HG02840 (cell line): ENCODE data around the gene RBM10.
"Not testable (repeated sequence)": the region's sequence is repeated elsewhere in the genome, so short reads cannot be mapped to it uniquely, and the experiment has no call there.

Source experiments
- ATAC-seq: cut with Tn5 transposase; IDR thresholded peaks from one replicate; pipeline ENCODE4 v1.9.1; 2021; ENCODE audit warnings: mild to moderate bottlenecking, moderate library complexity, moderate number of reproducible peaks; ENCODE audit not compliant: unreplicated experiment, low FRiP score

RBM10 gene

GRCh38 chrX:47144626-47145394, at the start of gene RBM10, which contains the start of gene NDUFB11:
Gene RBM10 (plus strand): TSS chrX:47145221. CDS start chrX:47147482, 2,261 bp downstream.
Gene NDUFB11 (minus strand): TSS chrX:47144702. CDS start chrX:47144679, 23 bp downstream.
- peak; percentile 89 for ATAC-seq

GRCh38 chrX:47097018-47097417, 48.0 kb upstream of the RBM10 start:
- ATAC-seq = no peak

- ATAC-seq = no peak
Observed at GRCh38 chrX:47098338-47099094, 46.5 kb upstream of the RBM10 start.

- ATAC-seq = no peak
Observed at GRCh38 chrX:47101206-47101605, 43.8 kb upstream of the RBM10 start.

- ATAC-seq = not testable (repeated sequence)
Observed at GRCh38 chrX:47110936-47111615, 33.9 kb upstream of the RBM10 start.

GRCh38 chrX:47112316-47112954, 32.6 kb upstream of the RBM10 start:
- ATAC-seq = no peak

GRCh38 chrX:47116551-47117110, 28.4 kb upstream of the RBM10 start:
- ATAC-seq = not testable (repeated sequence)

- not testable (repeated sequence) for ATAC-seq
Observed at GRCh38 chrX:47124466-47124865, 20.6 kb upstream of the RBM10 start.

- peak; percentile 96 for ATAC-seq
Observed at GRCh38 chrX:47129157-47129898, 15.7 kb upstream of the RBM10 start.

GRCh38 chrX:47129899-47130358, 15.1 kb upstream of the RBM10 start:
- ATAC-seq = no peak

- no peak for ATAC-seq
Observed at GRCh38 chrX:47133493-47133892, 11.5 kb upstream of the RBM10 start.

GRCh38 chrX:47135650-47136049, 9.4 kb upstream of the RBM10 start:
- not testable (repeated sequence) for ATAC-seq

GRCh38 chrX:47138171-47138570, 6.8 kb upstream of the RBM10 start:
- no peak for ATAC-seq

GRCh38 chrX:47143894-47144625, 961 bp upstream of the RBM10 start:
- ATAC-seq = no peak

GRCh38 chrX:47145395-47146120, 537 bp downstream of the RBM10 start:
- peak; percentile 8 for ATAC-seq

- ATAC-seq = no peak
Observed at GRCh38 chrX:47146121-47146935, 1.3 kb downstream of the RBM10 start.
